ENCODE results near the gene EDDM3A.
"Not testable (repeated sequence)": the region's sequence is repeated elsewhere in the genome, so short reads cannot be mapped to it uniquely, and the experiment has no call there.

EDDM3A gene

GRCh38 chr14:20733684-20734429, 11.8 kb upstream of the EDDM3A start:
- DNase-seq: no peak

GRCh38 chr14:20734430-20734806, 11.3 kb upstream of the EDDM3A start:
- no peak for DNase-seq

GRCh38 chr14:20738292-20738691, 7.4 kb upstream of the EDDM3A start:
- DNase-seq: not testable (repeated sequence)

GRCh38 chr14:20742132-20742531, 3.6 kb upstream of the EDDM3A start:
- DNase-seq: no peak

- no peak for DNase-seq
Measured at GRCh38 chr14:20743556-20743955, 2.1 kb upstream of the EDDM3A start.

- DNase-seq: peak; percentile 9
Measured at GRCh38 chr14:20746566-20746965, 879 bp downstream of the EDDM3A start.

- DNase-seq: no peak
Measured at GRCh38 chr14:20748439-20748838, 2.8 kb downstream of the EDDM3A start.

GRCh38 chr14:20750194-20750593, 4.5 kb downstream of the EDDM3A start:
- no peak for DNase-seq

GRCh38 chr14:20751963-20752562, 6.4 kb downstream of the EDDM3A start:
- DNase-seq: no peak

GRCh38 chr14:20754308-20754707, 8.6 kb downstream of the EDDM3A start:
- no peak for DNase-seq

- no peak for DNase-seq
Measured at GRCh38 chr14:20755037-20755436, 9.3 kb downstream of the EDDM3A start.

- DNase-seq: peak; percentile 35
Measured at GRCh38 chr14:20757965-20758364, 12.3 kb downstream of the EDDM3A start.

GRCh38 chr14:20759465-20759864, 13.8 kb downstream of the EDDM3A start:
- not testable (repeated sequence) for DNase-seq

GRCh38 chr14:20760950-20761349, 15.3 kb downstream of the EDDM3A start:
- DNase-seq: no peak

- no peak for DNase-seq
Measured at GRCh38 chr14:20768593-20768892, 22.9 kb downstream of the EDDM3A start.

GRCh38 chr14:20769421-20769820, 23.7 kb downstream of the EDDM3A start:
- peak; percentile 15 for DNase-seq

GRCh38 chr14:20772650-20773049, 27.0 kb downstream of the EDDM3A start:
- no peak for DNase-seq

GRCh38 chr14:20774258-20774824, 28.7 kb downstream of the EDDM3A start:
- no peak for DNase-seq

- DNase-seq: no peak
Measured at GRCh38 chr14:20775043-20775442, 29.4 kb downstream of the EDDM3A start.

GRCh38 chr14:20775901-20776300, 30.2 kb downstream of the EDDM3A start:
- DNase-seq: peak; percentile 40

GRCh38 chr14:20781803-20782202, 36.1 kb downstream of the EDDM3A start:
- no peak for DNase-seq

- DNase-seq: peak; percentile 46
Measured at GRCh38 chr14:20782280-20782890, 36.7 kb downstream of the EDDM3A start.

GRCh38 chr14:20787025-20787424, 41.3 kb downstream of the EDDM3A start:
- DNase-seq: no peak

- DNase-seq: no peak
Measured at GRCh38 chr14:20789230-20789813, 43.6 kb downstream of the EDDM3A start.

Measured in suppressor macrophage treated with lipopolysaccharide for 4 hours (primary cell).